Hematopoietic multipotent progenitor cell treated with erythropoietin and hydrocortisone succinate and interleukin-3 and kit ligand, for 17 days (in vitro differentiated cells): ENCODE data around the gene CHCHD6.

ENCODE experiments used
- DNase-seq: peaks from one replicate; pipeline ENCODE4 v3.0.0-alpha.2; 2015; ENCODE audit warnings: low spot score

The CHCHD6 gene

DNA sequence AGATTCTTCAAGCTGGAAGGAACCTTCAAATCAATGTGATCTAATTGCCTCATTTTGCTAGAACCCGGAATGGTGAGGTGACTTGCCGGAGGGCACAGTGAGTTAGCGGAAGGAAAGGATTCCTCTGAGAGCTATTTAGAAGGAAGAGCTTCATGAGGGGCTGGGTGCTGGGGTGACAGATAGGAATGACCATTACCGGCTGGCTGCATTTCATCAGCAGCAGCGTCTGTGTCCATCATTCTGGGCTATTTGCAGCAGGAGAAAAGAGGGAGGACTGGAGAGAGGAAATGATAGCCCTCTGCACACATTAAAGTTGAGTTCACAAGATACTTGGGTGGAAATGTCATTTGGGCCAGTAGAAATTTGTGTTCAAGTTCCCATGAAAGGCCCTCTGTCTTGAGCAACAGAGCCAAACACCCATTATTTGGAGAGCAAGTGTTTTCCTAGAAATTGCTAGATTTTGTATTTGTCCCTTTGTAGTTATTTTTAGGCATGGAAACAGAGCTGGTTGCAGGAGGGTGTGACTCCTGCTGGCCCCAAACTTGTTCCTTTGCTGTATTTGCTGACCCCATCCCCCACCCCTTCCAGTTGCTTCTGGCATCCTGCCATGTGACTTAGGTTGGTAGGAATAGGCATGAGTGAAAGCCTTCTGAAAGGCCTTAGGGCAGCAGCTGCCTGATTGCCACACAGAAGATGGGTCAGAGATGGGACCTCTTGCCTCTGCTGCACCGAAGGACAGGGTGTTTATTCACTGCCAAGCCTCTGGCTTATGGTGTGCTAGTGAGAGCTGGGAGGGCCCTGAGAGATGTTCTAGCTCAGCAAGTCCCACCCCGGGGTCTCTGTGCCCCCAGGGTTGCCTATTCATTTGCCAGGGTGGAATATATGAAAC is 191.4 kb downstream of the CHCHD6 start:
- no peak for DNase-seq

DNA sequence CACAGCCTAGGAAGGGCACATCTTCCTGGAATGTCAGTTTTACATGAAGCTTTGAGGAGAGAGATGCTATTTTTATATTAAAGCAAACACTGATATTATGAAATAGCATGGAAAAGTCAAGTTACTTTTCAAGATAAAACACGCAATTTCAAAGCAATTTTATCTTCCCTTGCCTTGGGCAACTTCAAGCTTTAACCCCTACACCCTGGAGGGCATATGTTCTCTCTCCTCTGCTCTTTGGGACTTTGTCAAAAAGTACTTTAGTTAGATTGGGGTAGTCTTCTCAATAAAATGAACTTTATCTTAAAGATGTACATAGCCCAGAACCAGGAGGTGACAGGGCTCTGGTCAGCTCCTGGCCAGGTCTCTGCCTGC is 192.0 kb downstream of the CHCHD6 start:
- no peak for DNase-seq

GRCh38 chr3:126896968-126897367 is 192.9 kb downstream of the CHCHD6 start:
- no peak for DNase-seq

GRCh38 chr3:126897943-126898342 is 193.9 kb downstream of the CHCHD6 start:
- DNase-seq: no peak

DNA sequence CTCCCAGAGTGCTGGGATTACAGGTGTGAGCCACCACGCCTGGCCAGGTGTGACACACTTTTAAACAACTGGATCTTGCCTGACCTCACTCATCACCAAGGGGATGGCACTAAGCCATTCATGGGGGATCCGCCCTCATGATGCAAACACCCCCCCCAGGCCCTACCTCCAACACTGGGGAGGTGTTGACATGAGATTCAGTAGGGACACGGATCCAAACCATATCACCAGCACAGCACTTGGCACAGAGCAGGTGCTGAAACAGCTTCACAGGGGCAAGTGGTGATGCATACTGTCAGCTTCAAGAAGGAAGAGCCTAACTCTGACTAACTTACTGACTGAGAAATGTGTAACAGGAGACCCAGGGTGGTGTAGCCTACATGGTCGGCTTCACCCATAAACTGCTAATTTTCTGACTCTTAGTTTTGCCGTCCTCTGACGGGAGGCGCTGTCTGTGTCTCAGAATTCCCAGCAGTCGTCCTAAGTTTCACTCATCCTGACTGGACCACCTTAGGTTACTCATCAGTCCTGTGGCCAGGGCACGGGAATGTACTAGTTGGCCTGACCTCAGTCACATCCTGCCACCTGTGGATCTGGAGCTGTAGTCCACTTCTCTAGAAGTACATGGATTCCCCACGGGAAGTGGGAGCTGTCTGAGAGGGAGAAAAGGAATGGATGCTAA is 197.0 kb downstream of the CHCHD6 start:
- DNase-seq: no peak

- DNase-seq: no peak
These were observed 197.6 kb downstream of the CHCHD6 start for GRCh38 chr3:126901631-126902030.

DNA sequence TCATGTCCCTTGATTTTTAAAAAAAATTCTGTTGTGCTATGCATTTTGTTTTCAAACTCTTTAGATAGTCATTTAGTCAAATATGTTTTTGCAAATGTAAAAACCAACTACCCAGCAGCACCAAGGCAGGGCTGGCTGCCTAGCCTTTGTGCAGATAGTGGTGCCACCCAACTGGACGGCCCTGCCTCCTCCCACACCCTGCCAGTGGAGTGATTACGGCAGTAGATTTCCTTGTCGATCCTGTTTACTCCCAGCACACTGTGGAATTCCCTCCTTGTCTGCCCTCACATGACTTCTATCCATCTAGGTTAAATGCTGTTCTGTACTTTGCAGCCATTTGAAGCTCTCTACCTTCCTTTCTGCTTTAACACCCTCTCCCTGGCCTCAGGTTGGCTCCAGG is 199.5 kb downstream of the CHCHD6 start:
- no peak for DNase-seq

GRCh38 chr3:126907557-126907956 is 203.5 kb downstream of the CHCHD6 start:
- no peak for DNase-seq

GRCh38 chr3:126908752-126909275 is 204.8 kb downstream of the CHCHD6 start:
- DNase-seq: no peak

DNA sequence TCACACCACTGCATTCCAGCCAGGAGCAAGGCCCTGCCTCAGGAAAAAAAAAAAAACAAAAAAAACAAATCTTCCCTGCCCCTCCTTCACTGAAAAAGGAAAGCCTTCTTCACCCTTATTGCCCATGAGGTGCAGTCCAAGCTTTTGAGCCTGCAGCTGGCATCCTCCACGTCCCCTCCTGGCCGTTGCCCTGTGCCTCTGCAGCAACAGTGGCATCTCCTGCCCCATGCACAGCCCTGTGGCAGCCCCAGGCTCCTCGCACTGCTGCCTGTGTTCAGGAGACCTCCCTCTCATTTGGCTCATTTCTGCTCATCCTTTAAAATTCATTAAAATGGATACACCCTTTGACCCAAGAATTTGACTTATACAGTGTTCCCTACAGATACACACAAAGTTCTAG is 206.2 kb downstream of the CHCHD6 start:
- DNase-seq: no peak

DNA sequence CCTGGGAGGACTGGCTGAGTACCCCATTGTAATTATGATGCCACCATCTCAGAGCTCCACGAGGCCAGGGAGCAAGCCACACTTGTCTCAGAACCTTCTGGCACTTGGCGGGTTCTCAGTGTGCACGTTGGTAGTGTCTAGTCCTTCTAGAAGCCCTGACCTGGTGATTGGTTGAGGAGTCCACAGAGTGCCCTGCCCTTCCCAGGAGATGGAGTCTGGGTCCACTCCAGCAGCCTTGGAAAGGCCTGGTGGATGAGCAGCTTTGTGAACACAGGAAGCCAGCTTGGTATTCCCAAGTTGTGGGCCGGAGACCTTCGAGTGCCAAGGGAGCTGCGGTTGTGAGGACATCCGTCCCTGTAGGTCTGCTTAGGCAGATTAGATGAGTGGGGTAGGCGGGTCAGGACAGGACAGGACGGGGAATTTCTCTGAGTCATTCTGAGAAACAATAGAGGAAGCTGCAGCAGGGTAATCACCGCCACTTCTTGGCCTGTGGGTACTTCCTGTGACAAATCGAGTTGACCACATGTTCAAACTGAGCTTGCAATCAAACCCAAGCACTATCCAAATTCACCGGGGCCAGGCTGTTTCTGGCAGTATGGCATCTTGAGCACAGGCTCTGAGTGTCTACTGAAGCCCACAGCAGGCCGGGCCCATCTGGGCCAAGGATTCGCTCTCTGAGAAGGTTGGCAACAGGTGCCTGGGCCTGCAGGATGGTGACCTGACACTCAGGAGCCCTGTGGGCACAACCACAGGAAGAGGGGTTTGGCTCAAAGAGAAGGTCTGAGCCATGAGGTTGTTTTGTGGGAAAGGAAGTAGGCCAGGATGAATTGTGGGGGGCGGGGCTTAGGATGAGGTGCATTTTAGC is 207.4 kb downstream of the CHCHD6 start:
- no peak for DNase-seq

GRCh38 chr3:126912027-126912422 is 208.0 kb downstream of the CHCHD6 start:
- DNase-seq: no peak

DNA sequence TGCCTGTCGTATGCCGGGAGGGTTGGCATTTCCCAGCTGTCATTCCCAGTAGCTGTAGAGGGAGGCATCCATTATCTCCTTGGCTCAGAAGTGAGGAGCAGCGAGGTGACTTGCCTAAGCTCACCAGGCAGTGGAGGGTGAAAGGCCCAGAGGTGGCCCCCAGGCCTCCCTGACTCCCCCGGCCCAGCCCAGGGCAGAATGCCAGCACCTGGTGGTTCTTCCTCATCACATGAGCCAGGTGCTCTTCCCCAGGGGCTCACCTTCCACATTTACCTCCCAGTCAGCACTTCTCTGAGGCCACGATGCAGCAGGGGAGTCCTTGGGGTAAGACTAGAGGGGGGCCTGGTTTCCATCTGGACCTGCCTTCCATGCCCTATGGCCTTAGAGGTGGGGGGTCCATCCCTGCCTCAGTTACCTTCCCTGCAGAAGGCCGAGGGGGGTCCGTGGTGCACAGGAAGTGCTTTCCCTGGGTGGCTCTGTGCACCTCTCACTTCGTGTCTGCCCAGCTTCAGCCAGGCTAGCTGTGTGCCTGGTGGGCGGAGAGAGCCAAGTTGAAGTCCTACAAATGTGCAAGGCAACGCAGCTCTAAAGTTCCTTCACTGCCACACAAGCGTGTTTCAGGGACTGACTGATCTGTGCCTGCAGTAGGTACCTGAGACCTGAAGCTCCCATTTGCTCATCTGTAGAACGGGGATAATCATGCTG is 208.6 kb downstream of the CHCHD6 start:
- no peak for DNase-seq

DNA sequence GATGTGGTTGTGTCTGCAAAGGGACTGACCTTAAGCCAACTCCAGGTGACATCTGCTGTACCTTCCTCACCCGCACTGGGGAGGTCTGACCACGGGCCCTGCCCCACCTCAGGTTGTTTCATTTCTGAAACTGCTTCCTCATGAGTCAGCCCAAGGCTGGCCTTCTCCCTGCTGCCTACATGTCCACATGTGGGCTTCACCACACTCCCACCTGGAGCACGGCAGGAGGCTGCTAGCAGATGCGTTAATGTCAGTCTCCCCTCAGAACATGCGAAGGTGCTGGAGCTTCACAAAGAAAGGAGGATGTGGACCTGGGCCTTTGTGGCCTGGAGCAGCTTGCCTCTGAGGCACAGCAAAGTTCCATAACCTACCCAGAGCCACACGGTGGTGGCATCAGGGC is 209.5 kb downstream of the CHCHD6 start:
- no peak for DNase-seq

GRCh38 chr3:126914226-126914625 is 210.2 kb downstream of the CHCHD6 start:
- DNase-seq: no peak

GRCh38 chr3:126915015-126915414 is 211.0 kb downstream of the CHCHD6 start:
- no peak for DNase-seq

- DNase-seq: no peak
These were observed 212.5 kb downstream of the CHCHD6 start for GRCh38 chr3:126916546-126916945.

GRCh38 chr3:126917232-126917804 is 213.3 kb downstream of the CHCHD6 start:
- DNase-seq: no peak

DNA sequence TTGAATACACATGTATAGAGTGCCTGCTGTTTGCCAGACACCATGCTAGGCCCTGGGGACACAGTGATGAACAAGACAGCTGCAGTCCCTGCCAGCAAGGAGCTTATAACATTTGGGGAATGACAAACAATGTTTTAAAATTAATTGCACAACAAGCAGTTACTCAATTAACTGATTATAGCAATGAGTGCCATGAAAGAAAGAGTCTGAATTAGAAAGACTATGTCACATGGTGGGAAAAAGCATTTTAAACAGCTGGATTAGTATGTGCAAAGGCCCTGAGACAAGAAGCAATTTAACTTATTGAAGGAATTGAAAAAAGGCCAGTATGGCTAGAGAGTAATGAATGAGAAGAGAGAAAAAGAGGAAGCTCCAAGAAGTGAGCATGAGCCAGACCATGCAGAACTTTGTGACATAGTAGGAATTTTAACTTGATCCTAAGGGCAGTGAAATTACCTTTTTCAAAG is 214.3 kb downstream of the CHCHD6 start:
- DNase-seq: no peak

GRCh38 chr3:126921085-126921824 is 217.2 kb downstream of the CHCHD6 start:
- no peak for DNase-seq
